HG02623 (cell line): ENCODE data around the gene AKAP6.
A peak's percentile ranks its signal among the peaks of the same experiment; 100 is the strongest.

ENCODE experiments used
- ATAC-seq: cut with Tn5 transposase; IDR thresholded peaks from one replicate; pipeline ENCODE4 v1.9.1; 2021; ENCODE audit warnings: moderate library complexity; ENCODE audit not compliant: unreplicated experiment

The AKAP6 gene

DNA sequence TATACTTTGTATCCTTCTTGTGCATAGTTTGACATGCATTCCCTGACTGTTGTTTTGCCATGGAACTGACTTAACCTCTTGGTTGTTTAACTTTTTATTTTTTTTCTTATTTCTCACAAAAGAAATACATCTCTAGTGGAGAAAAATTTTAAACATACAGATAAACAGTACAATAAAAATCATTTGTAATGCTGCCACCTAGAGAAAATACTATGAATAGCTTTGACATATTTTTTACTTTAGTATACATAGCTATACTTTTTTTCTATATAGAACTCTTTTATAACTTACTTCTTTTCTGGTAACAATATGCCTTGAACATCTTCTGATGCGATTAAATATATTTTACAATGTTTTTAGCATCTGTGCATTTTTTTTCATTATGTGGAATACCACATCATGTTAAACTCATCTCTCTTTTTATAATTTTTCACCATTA lies 184.5 kb downstream of the AKAP6 start:
- ATAC-seq: no peak

DNA sequence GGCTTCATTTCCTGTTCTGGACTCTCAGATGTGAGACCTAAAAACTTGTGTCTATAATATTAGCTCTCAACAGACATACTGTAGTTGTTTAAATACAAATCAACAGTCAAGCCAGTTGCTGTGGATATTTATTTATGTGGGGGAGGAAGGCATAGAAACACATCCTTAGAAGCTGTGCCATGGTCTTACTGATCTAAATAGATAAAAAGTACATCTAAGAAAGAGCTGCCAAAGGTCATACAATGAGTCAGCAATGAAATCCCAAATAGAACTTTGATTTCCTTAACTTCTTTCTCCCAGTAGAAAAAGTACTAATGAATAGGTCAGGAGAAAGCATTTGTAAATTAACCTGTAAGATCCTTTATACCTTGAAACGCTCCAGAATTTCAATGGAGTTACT lies 185.1 kb downstream of the AKAP6 start:
- no peak for ATAC-seq

DNA sequence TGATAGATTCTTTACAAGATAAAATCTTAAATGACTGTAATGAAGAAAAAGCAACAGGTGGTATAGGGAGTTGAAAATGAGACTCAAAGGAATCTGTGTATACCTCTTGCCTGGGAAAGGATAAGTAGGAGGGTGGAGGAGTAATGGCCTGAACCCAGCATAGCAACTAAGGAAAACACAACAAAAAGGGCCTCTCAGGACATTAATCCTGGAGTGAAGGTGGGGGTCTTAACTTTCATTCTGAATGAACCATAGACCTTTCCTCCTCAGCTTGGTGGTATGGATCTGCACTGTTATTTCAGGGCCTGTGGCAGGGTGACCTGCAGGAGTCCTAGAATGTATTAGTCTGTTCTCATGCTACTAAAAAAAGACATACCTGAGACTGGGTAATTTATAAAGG lies 185.6 kb downstream of the AKAP6 start:
- ATAC-seq: no peak

- no peak for ATAC-seq
These were observed 195.7 kb downstream of the AKAP6 start for GRCh38 chr14:32524609-32525375.

DNA sequence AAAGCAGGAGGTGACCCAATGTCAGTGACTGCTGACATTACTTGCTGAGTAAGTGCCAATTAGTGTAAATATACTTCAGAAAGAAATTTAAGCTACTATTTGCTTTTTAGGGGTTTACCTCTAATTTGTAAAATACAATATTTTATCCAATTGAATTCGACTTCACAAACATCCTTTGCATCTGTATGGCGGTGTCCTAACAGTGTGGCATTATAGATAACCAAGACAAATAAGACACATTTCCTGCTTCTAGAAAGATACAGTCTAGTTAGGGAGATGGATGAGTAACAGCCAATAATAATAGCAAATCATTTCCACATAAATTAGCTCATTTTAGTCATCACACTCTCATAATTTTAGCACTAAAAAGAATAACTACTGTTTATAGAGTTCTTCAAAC lies 196.5 kb downstream of the AKAP6 start:
- ATAC-seq: no peak

DNA sequence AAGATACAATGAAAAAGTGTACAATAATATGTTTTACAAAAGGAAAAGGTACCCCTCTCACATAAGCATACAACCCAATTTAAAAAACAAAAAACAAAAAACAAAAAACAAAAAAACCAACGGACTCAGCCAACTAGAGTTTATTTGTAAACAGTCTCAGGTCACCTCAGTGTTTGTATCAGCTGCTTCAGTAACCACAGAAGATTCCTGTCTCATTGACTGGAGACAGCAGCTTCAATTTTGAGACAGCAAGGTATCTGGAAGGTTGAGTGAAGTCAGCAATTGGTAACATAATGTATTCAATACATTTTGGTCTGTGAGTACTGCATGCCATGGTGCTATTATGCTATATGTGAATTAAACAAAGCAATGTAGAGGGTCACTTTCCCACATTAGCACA lies 201.7 kb downstream of the AKAP6 start:
- ATAC-seq: no peak

DNA sequence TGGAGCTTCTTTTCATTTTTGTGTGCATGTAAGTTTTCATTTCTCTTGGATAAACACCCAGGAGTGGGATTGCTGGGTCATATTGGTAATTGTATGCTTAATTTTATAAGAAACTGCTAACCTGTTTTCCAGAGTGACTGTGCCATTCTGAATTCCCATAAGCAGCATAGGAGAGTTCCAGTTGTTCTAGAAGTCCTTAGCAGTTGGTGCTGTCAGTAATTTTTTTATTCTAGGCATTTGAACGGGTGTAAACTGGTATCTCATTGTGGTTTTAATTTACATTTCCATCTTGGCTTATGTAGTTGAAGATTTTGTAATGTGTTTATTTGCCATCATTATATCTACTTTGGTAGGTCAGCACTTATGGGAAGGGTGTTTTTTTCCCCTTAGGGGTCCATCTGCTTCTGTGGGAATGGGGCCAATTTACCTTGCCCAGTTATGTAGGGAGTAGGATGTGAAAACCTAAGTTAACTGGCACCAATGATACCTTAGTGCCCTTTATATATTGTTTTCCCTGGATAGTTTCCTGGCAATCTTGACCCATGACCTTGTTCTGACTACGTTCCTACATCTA lies 202.9 kb downstream of the AKAP6 start:
- ATAC-seq: no peak

- ATAC-seq: no peak
These were observed 205.0 kb downstream of the AKAP6 start for GRCh38 chr14:32534145-32534544.

GRCh38 chr14:32536175-32536574 lies 207.1 kb downstream of the AKAP6 start:
- no peak for ATAC-seq

DNA sequence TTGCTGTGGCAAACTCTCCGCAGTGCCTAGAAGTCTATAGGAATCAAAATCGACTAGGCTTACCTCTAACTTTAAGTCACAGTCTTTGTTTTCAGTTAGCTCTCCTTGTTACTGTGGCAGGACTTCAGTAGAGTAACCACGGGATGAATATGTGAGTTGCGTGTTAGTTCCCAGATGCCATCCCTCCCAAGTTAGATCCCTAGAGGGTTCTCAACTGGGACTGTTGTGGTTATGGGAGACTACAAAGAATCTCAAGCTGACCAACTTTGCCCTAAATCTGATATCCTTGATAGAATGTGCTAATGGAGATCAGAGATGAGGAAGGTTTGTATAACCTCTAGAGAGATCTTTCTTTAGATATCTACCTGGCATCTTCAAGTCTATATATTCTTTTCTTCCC lies 208.1 kb downstream of the AKAP6 start:
- no peak for ATAC-seq

DNA sequence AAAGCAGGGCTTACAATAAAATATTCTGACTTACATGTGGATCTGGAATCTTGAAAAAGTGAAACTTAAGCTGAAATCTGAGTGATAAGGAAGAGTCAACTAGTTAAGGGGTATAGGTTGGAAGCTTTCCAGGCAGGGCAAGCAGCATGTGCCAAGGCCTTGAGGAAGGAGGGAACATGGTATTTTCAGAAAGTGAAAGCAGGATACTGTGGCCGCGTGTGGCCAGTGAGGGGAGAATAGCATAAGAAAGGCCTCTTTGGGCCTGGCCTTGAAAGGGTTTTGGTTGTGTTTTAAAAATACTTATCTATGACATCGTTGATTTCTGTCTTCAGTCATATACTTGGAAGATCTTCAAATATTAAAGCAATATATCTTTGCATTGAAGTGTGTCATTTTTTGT lies 213.4 kb downstream of the AKAP6 start:
- ATAC-seq: no peak

DNA sequence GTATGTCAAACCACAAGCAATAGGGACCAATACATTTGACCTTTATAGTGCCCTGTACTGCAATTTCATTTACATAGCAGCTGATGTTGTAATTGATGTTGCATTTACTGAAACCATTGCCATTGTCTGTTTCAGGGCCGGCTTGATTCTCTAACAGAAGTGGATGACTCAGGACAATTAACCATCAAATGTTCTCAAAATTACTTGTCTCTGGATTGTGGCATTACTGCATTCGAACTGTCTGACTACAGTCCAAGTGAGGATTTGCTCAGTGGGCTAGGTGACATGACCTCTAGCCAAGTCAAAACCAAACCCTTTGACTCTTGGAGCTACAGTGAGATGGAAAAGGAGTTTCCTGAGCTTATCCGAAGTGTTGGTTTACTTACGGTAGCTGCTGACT lies 216.0 kb downstream of the AKAP6 start:
- no peak for ATAC-seq

GRCh38 chr14:32545506-32546210 lies 216.6 kb downstream of the AKAP6 start:
- no peak for ATAC-seq

DNA sequence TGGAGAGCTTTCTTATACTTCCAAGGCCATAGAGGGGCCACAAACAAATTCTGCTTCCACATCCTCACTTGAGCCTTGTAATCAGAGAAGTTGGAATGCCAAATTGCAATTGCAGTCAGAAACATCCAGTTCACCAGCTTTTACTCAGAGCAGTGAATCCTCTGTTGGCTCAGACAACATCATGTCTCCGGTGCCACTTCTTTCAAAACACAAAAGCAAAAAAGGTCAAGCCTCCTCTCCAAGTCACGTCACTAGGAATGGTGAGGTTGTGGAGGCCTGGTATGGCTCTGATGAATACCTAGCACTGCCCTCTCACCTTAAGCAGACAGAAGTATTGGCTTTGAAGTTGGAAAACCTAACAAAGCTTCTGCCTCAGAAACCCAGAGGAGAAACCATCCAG lies 217.1 kb downstream of the AKAP6 start:
- ATAC-seq: no peak

DNA sequence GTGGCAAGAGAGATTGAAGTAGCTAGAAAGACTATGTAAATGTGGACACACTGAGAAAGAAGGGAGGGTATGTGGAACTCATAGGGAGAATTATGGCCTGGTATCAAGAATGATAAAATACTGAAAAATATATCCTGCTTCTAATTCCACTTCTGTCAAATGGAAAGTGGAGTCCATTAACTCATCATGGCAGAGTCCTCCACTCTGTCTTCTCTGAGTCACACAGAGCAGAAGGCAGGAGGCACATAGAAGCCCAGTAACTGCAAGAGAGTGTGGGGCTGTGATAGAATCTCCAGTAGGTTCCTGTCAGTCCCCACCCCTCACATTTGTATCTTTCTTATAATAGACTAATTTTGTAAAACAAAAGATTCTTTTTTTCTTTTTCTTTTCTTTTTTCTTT lies 223.7 kb downstream of the AKAP6 start:
- ATAC-seq: no peak

- ATAC-seq: no peak
These were observed 229.9 kb downstream of the AKAP6 start for GRCh38 chr14:32559048-32559447.

- no peak for ATAC-seq
These were observed 230.5 kb downstream of the AKAP6 start for GRCh38 chr14:32559590-32559989.

- peak; percentile 61 for ATAC-seq
These were observed 231.2 kb downstream of the AKAP6 start for GRCh38 chr14:32560209-32560857.

GRCh38 chr14:32561520-32561919 lies 232.4 kb downstream of the AKAP6 start:
- no peak for ATAC-seq

- ATAC-seq: no peak
These were observed 235.5 kb downstream of the AKAP6 start for GRCh38 chr14:32564596-32564995.

DNA sequence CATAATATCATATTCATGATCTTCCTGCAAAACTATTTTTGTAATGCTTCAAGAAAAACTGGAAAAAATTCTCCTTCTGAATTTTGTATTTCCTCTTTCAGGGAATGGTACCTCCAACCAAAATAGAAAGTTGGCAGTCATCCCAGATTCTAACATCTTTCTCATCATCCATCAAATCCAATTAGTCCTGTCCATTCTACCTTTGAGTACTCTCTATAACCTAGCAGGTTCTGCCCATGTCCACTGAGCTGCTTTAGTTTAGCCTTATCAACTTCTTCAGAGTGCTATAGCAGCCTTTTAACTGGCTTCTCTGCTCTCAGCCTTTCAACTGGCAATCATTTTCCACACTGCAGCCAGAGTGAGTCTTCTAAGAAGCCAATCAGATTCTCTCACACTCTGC lies 236.2 kb downstream of the AKAP6 start:
- ATAC-seq: no peak
